ENCODE data around the gene SFMBT1. TPM values are rescaled to one million over a fixed set of nuclear protein-coding genes. Genes with fewer than 3 reads are reported as not detected.

The SFMBT1 gene
- total RNA-seq, 2 donors from 2014 or later = 16.7 to 17.4 TPM

GRCh38 chr3:53080612-53081205 is 34.8 kb upstream of the SFMBT1 start:
- TF ChIP-seq, protein P1, sequence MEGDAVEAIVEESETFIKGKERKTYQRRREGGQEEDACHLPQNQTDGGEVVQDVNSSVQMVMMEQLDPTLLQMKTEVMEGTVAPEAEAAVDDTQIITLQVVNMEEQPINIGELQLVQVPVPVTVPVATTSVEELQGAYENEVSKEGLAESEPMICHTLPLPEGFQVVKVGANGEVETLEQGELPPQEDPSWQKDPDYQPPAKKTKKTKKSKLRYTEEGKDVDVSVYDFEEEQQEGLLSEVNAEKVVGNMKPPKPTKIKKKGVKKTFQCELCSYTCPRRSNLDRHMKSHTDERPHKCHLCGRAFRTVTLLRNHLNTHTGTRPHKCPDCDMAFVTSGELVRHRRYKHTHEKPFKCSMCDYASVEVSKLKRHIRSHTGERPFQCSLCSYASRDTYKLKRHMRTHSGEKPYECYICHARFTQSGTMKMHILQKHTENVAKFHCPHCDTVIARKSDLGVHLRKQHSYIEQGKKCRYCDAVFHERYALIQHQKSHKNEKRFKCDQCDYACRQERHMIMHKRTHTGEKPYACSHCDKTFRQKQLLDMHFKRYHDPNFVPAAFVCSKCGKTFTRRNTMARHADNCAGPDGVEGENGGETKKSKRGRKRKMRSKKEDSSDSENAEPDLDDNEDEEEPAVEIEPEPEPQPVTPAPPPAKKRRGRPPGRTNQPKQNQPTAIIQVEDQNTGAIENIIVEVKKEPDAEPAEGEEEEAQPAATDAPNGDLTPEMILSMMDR (IDR thresholded peaks at IDR 0.05) = no peak
- DNase-seq (ENCODE audit: low spot score) = no peak
- no peak overlapping the region for H3K4me3 ChIP-seq
- no peak overlapping the region for H3K27ac ChIP-seq
- peaks cover 0 to 20% of the 10 kb centered on the region in 2 donors for H3K4me1 ChIP-seq
- H3K27me3 ChIP-seq = no peaks in the 10 kb centered on the region
- H3K9me3 ChIP-seq = no peaks in the 10 kb centered on the region
- no peaks in the 10 kb centered on the region for H3K36me3 ChIP-seq

DNA sequence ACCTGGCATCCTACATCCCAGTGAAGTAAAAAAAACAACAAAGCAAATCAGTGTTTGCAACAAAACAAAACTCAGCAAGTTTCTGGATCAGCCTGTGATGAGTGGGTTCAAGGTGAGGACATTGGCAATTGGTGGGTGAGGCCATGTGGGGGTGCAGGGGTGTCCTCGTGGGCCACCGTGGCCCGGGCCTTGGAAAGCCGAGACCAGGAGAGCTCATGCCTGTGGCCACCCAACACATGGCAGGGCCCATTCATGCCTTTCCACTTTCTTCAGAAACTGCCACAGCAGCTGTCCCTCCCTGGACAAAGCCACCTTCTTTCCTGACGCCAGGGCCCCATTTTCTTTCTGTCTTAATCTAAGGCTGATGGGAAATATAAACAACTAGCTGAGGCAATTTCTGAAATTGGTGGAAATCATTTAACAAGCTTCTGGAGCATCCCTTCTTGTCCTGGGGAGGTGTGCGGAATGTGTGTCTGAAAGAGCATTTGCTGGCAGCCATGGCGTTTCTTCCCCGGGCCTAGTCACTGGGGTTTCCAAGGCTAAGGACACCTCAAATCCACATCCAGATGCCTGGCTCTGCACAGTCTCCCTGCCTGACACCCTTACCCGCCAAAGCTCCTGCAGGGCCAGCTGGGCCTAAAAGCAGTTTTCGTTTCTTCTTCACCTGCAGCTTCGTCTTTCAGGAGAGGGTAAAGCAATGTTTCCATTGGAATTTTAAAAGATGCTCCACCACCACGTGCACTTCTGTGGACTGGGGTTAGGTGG is 34.1 kb upstream of the SFMBT1 start:
- no peaks in the 10 kb centered on the region for H3K27me3 ChIP-seq
- no peaks in the 10 kb centered on the region for H3K36me3 ChIP-seq
- no peak overlapping the region for H3K4me3 ChIP-seq
- H3K4me1 ChIP-seq = peaks cover 0 to 16% of the 10 kb centered on the region in 2 donors
- no peak for DNase-seq (ENCODE audit: low spot score)
- no peak overlapping the region for H3K27ac ChIP-seq
- TF ChIP-seq, protein P1 (IDR thresholded peaks at IDR 0.05) = no peak
- no peaks in the 10 kb centered on the region for H3K9me3 ChIP-seq

DNA sequence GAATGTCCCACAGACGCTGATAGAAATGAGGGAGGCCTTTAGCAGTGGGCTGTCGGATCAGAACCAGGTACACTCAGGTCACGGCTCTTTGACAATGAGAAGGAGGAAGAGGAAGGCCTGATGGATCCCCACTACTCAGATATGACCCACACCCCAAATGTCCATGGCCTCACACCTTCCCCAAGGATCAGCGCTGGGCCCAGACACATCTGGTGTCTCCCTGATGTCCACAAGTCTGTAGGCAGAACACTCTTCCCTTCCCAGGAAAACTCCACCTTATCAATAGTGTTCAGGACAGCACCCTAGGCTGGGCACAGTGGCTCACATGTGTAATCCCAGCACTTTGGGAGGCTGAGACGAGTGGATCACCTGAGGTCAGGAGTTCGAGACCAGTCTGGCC is 33.3 kb upstream of the SFMBT1 start:
- Histone ChIP-seq H3K27me3 (no peaks in the 10 kb centered on the region), H3K27ac (no peak overlapping the region), H3K36me3 (no peaks in the 10 kb centered on the region), H3K4me3 (no peak overlapping the region), H3K4me1 (peaks cover 0 to 10% of the 10 kb centered on the region in 2 donors), H3K9me3 (no peaks in the 10 kb centered on the region)
- TF ChIP-seq, protein P1 (IDR thresholded peaks at IDR 0.05) = no peak
- no peak for DNase-seq (ENCODE audit: low spot score)

GRCh38 chr3:53078656-53079055 is 32.8 kb upstream of the SFMBT1 start:
- no peak overlapping the region for H3K4me3 ChIP-seq

GRCh38 chr3:53077476-53078220 is 31.8 kb upstream of the SFMBT1 start:
- TF ChIP-seq, protein P1 (IDR thresholded peaks at IDR 0.05) = no peak
- Histone ChIP-seq H3K4me3 (no peak overlapping the region), H3K9me3 (no peaks in the 10 kb centered on the region), H3K36me3 (no peaks in the 10 kb centered on the region), H3K4me1 (peaks cover 0 to 4% of the 10 kb centered on the region in 2 donors), H3K27me3 (no peaks in the 10 kb centered on the region), H3K27ac (no peak overlapping the region)
- no peak for DNase-seq (ENCODE audit: low spot score)

More at GRCh38 chr3:53078656-53079055, 32.8 kb upstream of the SFMBT1 start:
- no peak overlapping the region for H3K27ac ChIP-seq
- no peaks in the 10 kb centered on the region for H3K9me3 ChIP-seq
- DNase-seq (ENCODE audit: low spot score) = no peak
- TF ChIP-seq, protein P1 (IDR thresholded peaks at IDR 0.05) = no peak
- H3K36me3 ChIP-seq = no peaks in the 10 kb centered on the region
- peaks cover 0 to 5% of the 10 kb centered on the region in 2 donors for H3K4me1 ChIP-seq
- H3K27me3 ChIP-seq = no peaks in the 10 kb centered on the region

Data from right atrium auricular region (tissue), 2 donors.